ENCODE data around the gene GAK.
"Not testable (repeated sequence)": the region's sequence is repeated elsewhere in the genome, so short reads cannot be mapped to it uniquely, and the experiment has no call there.

GAK gene

GRCh38 chr4:925171-925570 is 6.9 kb downstream of the GAK start:
- DNase-seq, result no peak

GRCh38 chr4:924107-925096 is 7.7 kb downstream of the GAK start:
- no peak for DNase-seq

GRCh38 chr4:921830-922331 is 10.2 kb downstream of the GAK start:
- no peak for DNase-seq

- not testable (repeated sequence) for DNase-seq
These were observed 13.0 kb downstream of the GAK start for GRCh38 chr4:919004-919680.

- DNase-seq, result not testable (repeated sequence)
These were observed 13.5 kb downstream of the GAK start for GRCh38 chr4:918591-918990.

- DNase-seq, result no peak
These were observed 14.1 kb downstream of the GAK start for GRCh38 chr4:917992-918391.

GRCh38 chr4:917466-917865 is 14.7 kb downstream of the GAK start:
- DNase-seq, result no peak

- DNase-seq, result peak; percentile 4
These were observed 16.5 kb downstream of the GAK start for GRCh38 chr4:915595-915994.

- DNase-seq, result peak; percentile 5
These were observed 17.1 kb downstream of the GAK start for GRCh38 chr4:915041-915474.

GRCh38 chr4:914531-914930 is 17.6 kb downstream of the GAK start:
- no peak for DNase-seq

- DNase-seq, result no peak
These were observed 18.9 kb downstream of the GAK start for GRCh38 chr4:913280-913618.

GRCh38 chr4:912548-913279 is 19.4 kb downstream of the GAK start:
- DNase-seq, result no peak

GRCh38 chr4:911871-912490 is 20.1 kb downstream of the GAK start:
- no peak for DNase-seq

- no peak for DNase-seq
These were observed 20.8 kb downstream of the GAK start for GRCh38 chr4:911221-911751.

GRCh38 chr4:910366-911091 is 21.6 kb downstream of the GAK start:
- no peak for DNase-seq

GRCh38 chr4:909821-910220 is 22.3 kb downstream of the GAK start:
- DNase-seq, result no peak

- DNase-seq, result no peak
These were observed 23.0 kb downstream of the GAK start for GRCh38 chr4:909131-909571.

GRCh38 chr4:907691-908425 is 24.3 kb downstream of the GAK start:
- DNase-seq, result no peak

- DNase-seq, result no peak
These were observed 25.1 kb downstream of the GAK start for GRCh38 chr4:907103-907400.

GRCh38 chr4:906339-907102 is 25.6 kb downstream of the GAK start:
- no peak for DNase-seq
